ENCODE measurements around the gene ZNF384.
A peak's percentile ranks its signal among the peaks of the same experiment; 100 is the strongest.

Gene ZNF384

DNA sequence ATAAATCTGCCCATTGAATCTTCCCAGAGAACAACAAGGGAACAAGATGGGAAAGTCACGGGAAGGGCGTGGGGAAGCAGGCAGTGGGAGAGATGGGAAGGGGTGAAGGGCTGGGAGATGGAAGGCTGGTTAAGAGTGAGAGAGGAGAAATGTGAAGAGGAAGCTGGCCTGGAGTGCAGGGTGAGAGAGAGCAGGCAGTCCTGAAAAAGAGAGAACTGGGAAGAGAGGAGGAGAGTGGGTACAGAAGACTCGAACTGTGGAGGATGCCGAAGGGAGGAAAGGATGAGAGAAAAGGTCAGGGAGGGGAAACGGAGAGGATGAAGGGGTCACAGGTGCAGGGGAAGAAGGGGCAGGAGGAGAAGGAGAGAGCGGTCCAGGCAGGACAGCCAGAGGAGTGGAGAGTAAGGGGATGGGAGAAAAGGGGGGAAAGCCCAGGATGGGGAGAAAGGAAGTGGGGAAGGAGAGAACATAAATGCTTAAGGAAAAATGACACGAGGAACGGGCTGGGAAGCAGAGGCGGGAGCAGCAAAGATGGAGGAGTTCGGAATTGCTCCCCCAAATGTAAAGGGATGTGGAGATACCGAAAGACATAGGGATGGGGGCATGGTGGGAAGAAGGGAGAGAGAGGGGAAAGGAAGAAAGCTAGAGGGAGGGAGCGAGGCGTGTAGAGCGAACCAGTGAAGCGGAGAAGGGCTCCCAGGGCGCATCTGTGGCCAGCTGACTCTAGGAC, 10.2 kb upstream of the ZNF384 start:
- DNase-seq: no peak

DNA sequence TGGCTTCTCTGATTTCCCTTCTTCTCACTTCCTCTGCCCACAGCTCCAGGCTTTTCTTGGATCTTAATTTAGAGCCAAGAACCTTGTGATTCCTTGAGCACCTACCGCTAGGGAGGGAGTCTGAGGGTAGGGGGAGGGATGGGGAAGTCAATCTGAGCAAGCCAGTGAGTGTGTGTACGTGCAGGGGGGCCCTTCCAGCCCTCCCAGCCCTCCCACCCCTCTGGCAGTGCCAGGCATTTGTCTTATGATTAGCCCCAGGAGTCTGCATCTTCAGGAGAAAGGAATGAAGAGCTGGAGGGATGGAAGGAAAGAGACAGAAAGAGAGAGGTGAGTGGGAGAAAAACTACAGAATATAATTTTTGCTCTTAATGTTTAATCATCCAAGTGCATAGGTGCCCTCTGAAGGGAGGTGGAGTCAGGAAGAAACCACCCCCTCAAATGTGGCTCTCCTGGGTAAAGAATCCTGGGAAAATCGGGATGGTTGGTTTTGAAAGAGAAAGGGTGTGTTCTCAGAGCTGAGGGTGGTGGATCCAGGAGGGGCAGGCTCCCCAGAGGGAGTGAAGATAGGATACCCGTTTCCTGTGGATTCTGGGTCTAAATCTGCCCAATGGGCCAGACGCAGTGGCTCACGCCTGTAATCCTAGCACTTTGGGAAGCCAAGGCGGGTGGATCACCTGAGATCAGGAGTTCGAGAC, 9.3 kb upstream of the ZNF384 start:
- DNase-seq: no peak

DNA sequence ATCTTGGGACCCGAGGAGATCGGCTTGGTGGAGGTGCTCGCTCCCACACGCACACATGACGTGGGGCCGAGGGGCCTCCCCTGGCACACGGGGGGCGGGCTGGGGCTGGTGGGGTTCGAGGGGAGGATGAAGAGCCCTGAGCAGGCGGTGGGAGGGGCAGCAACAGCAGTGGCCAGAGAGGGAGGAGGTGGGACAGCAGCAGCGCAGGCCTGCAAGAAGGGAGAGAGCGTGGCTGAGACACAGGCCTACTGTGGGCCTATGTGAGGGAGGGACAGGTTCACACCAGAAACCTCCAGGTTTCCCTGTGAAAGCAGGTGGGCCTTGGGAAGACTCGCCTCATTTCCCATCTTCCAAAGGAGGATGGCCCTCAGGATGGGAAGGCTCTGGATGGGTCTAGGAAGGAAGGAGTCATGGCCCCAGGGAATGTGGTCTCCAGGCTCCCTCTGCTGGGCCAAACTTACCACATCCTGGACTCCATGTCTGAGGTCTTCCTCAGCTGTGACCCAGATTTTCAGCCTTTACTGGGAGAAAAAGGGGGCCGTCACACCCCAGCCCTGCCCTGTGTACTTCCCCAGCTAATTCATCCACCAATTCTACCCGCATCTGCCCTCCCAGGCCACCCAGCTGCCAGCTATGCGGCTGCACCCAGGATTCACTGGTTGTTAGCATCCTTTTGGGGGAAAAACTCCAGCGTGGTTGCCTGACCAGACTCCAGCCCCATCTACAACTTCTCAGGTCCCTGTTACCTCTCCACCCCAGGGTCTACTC, 8.6 kb upstream of the ZNF384 start:
- DNase-seq: no peak

DNA sequence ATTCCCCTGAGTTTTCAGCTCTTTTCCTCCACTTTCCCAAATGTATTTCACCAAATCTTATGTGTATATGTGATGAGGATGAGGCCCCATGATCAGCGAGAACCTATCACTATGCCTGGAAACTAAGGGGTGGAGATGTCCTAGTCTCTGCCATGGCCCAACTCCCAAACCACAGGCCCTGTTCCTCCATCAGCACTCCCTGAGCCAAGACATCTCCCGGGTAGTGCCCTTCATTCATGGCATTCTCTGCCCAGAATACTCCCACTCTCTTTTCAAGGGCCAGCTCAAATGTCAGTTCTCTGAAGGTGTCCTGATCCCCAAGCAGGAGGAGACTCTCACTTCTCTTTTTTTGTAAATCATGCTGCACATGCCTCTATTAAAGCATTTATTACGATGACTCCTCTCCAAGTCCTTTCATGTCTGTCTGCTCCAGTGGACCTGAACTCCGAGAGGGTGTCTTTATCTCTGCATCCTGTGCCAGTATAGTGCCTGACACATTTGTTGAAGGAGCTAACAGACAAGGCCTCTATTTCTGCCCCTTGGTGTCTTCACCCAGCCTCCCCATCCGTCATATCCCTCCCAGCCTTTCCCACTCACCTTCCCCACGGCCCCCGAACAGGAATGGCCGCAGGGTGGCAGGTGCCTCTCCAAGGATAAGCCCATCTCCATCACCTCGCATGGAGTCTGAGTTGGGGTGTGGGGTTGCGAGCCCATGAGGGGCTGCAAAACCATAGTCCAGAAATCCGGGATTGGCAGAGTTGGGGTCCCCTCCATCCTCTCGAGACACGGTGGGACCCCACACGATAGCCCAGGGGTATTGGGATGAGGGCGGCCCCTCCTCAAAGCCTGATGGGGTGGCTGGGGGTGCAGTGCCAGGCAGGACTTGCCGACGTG, 7.8 kb upstream of the ZNF384 start:
- DNase-seq: no peak

DNA sequence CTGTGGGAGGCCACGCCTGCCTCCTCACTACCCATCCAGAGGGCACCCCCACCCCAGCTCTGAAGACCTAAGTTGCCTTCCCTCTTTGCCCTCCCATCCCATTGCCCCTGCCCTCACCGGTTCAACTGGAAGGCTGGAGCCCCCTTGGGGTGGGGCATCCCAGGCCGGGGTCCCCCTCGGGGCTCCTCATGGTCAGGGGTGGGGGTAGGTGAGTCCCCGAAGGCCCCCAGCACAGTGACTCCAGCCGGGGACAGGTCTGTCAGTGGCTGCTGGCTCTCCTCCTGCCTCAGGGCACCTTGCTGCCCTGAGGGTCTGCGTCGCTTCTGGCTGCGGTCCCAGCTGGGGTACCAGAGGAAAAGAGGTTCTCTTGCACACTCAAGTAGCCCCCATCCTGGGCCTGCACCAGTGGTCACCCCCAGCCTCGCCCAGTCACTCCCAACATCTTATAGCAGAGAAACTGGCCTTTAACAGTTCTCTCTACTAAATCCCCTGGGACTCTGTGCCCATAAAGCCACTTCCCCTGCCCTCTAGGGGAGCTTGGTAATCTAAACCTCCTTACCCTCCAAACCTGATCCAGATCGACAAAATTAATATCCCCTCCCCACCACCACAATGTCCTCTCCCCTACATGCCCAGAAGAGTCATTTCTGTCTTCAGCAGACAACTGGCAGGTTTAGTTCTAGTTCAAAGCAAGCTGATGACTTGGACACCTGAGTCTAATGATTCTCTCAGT, 6.3 kb upstream of the ZNF384 start:
- no peak for DNase-seq

DNA sequence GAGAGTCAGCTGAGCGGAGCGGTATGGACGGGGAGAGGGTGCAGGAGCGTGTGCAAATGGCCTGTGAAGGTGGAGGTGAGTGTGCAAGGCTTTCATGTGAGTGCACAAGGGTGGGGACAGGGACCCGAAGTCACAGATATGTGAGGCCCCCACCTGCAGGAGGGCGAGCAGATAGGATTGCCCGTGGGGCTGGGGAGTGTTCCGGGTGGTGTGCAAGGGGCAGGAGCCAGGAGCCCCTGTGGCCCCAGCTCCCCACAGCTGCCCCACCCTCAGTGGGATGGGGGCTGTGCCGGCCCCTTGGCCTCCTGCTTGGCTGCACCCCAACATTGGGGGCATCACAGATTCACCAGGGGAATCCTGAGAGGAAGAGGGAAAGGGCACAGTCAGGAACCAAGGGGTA, 5.5 kb upstream of the ZNF384 start:
- no peak for DNase-seq

DNA sequence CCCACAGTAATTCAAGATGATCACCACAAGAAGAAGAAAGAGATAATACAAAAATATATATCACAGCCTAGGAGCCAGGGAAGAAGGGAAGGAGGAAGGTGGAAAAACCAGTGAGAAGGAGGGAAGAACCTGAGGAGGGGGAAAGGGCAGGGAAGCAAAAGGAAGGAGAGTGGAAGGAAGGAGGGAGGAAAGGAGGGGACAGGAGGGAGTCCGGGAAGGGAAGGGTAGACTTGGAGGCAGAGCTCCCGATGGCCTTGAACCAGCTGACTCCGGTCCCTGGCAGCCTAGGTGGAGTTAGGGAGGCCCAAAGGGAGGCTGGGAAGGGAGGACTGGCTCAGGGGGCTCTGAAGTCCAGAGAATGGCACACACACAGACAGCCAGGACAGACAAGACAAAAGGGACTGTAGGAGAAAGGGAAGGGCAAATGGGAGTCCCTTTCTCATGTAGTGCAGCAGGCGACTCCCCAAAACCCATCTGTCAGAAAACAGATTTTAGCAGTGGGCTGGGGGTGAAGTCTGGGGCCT, 4.7 kb upstream of the ZNF384 start:
- no peak for DNase-seq

DNA sequence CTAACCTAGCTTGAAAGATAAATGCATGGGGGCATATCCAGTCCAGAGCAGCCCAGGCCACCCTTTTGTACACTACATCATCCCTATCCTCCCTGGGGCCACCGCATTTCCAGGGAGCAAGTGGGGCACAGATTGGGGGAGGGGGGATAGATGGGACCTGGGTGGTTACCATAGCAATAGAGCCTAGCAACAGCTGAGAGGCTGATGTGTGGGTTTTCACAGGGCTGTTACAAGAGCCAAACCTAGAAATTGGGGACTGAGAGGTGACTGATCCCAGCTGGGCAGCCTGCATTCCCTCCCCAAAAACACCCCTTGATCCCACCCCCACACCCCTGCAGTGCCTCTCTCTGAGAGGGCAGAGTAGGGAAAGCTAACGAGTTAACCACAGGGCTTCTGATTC, 3.7 kb upstream of the ZNF384 start:
- no peak for DNase-seq

DNA sequence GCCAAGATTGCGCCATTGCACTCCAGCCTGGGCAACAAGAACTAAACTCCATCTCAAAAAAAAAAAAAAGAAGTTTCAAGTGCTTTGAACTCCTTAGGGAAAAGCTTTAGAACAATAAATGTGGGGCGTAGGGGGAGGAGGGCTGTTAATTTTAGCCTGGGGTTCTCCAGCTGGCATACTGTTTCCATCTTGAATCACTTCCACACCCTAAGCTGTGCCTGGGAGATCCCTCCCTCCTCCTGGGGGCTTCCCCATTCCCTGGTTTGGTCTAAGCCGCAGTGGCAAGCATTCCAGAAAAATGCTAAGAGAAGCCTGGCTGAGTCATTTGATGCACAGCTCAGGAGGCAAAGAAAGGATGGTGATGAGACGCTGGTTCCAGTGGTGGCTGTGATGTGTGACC, 2.3 kb upstream of the ZNF384 start:
- DNase-seq: peak; percentile 16

DNA sequence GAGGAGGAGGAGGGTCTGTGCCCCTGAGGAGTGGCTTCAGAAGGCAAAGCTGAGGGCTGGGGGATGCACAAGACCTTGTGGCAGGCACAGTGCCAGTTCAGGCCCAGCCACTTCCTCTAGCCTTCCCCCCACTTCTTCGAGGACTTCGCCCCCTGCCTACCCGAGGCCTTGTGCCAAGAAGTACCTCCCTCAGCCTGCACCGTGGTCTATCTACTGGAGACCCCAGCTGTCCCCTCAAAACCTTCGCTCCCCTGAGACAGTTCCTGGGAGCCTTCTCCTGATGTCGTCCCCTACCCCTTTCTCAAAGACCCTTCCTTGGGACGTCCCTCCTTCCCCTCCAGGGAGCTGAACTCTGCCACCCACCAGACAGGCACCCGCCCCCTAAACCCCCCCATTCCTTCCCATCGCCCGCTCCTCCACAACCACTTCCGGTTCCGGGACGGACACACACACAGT, 604 bp downstream of the ZNF384 start:
- no peak for DNase-seq

DNA sequence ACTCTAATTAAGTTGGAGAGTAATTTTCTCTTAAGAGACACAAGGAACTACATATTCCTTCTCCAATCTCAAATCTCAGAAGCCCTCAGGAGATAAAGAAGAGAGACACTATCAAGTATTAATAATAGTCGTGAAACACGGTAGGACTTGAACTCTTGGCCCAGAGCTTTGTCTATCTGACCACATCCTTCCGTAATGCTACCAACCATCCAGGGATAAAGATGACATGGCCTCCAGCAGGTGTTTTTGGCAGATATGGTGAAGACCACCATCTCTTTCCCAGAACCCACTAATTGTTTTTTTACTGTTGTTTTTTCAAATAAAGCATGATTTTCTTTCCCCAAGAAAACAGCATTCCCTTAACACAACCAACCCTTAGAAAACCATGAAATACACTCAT, 3.4 kb downstream of the ZNF384 start:
- no peak for DNase-seq

DNA sequence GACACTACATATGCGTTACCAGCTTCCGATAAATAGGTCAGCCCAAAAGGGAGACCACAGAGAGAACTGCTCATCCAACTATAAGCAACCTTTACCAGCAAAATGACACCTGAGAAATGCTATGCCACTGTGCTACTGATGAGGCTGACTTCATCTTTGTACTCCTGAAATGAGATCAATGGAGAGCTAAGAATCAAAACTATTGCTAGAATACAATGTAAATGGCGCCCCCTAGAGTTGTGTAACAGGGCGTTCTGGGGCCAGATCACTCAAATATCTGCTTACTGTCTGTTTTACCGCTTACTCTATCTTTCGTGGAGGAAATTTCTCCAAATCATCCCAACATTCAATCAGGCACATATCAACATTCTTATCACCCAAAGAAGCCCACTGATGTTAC, 4.6 kb downstream of the ZNF384 start:
- DNase-seq: no peak

DNA sequence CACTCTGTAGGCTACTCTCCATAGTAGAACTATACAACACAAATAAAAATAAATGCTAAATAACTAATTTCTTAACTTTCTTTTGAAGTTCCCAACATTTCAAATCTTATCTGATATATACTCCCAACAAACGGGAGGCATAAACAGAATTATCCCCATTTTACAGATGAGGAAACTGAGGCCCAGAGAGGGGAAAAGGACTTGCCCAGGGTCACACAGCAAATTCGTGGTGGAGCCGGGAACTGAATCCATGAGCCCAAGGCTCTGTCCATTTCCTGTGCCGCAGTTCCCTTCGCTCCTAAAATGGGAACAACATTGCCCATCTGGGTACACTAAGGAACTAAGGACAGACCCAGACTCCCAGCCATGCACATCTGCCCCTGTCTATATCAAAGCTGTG, 12.2 kb downstream of the ZNF384 start:
- DNase-seq: no peak

DNA sequence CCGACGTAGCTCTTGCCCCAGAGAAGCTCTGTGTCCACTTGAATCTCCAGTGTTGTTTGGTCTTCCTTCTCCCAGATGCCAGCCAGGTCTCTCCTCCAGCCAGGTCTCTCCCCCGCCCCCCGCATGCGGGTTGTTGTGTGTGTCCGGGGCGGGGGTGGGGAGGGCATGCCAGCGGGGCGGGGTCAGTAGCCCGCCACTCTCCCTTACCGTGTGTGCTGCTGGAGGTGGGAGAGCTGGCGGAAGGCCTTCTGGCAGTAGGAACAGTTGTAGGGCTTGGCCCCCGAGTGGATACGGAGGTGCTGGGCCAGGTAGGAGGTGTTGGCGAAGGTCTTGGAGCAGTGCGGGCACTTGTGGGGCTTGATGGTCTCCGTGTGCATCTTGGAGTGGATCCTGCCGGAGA, 17.0 kb downstream of the ZNF384 start:
- no peak for DNase-seq

DNA sequence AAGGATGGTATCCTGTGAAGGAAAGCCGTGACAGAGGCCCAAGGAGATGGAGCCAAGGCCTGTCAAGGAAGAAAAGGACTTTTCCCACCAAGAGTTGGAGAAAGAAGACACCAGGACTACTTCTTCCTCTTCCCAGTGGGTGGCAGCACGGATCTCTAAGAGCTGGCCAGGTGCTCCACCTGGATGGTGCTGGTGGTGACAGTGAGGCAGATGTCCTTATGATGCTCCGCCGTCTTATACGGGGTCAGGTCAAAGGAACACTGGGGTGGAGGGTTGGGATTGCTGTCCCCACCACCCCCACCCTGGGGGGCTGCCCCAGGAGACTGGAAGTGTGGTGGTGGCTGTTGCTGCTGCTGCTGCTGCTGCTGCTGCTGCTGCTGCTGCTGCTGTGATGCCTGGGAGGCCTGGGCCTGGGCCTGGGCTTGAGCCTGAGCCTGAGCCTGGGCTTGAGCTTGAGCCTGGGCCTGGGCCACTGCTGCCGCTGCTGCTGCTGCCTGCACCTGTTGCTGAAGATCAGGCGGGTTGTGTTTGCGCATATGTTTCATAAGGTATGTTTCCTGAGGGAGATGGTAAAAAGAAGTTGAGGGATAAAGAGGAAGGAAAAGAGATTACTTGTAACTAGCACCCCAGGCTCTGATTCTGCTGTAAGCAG, 21.5 kb downstream of the ZNF384 start:
- DNase-seq: no peak

DNA sequence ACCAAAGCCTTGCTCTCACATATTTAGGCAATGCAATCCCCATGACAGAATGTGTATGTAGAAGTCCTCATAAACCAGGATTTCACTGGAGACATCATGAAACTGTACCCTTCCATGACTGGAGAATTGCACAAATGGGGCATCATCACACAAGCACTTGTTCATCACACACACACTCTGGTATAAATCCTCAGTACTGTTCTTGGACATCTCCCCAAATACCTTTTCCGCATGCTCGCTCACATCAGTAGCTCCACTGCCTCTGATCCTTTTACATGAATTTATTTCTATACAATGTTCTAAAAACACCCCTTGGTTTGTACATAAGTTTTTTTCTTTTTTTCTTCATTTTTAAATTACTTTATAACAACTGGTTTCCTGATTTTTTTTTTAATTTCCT, 23.0 kb downstream of the ZNF384 start:
- no peak for DNase-seq

DNA sequence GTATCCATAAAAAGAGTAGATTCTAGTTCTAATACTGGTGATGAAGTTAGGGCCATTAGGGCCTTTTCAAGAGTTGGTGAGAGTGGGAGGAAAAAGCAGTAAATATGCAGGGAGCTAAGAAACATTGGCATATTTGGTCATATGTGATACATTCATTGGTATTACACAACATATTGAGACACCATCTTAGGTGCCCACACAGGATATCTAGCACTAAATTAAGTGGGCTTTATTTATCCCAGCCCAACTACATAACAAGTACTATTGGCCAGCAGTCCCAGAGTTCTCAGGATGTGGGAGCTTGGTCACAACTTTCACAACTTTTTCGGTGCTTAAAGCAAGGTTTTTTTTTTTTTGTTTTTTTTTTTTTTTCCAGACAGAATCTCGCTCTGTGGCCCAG, 24.3 kb downstream of the ZNF384 start:
- DNase-seq: no peak

DNA sequence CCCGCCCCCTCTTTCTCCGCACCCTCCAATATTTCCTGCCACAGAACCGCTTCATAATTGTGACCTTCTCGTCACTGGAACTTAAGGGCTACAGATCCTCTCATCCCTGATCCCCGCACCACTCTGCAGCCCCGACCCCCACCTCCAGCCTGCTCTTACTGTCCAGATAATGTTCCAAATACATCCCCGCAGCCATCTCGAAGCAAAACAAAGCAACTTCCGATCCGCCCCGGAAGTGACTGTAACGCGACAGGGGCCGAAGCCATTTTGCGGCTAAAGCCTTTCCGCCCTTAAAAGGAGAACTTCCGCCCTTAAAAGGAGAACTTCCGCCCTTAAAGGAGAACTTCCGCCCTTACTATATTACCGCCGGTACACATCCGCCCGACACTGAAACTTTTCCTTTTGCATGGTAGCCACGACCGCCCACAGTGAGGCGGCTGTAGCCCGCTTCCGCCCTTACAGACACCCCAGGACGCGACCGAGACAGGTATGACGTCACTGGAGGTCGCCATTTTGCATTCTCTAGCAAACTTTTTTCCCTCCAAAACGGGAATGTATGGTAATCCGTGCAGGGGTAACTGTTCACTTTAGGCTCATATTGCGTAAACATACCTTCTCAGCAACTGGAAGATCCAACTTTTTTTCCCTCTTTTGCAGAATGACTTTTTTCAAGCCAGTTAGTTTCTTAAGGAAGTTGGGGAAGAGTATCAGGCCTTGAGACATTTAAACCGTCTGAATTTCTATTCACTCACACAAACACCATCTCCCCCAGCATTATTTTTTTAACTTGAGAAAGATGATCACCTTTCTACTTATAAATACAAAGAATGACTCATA, 26.1 kb downstream of the ZNF384 start, which contains the start of gene ING4:
ING4 (minus strand) TSS at position 214 of the 837 bp plus-strand sequence; CDS start at position 196, 18 bp downstream.
- peak; percentile 90 for DNase-seq

DNA sequence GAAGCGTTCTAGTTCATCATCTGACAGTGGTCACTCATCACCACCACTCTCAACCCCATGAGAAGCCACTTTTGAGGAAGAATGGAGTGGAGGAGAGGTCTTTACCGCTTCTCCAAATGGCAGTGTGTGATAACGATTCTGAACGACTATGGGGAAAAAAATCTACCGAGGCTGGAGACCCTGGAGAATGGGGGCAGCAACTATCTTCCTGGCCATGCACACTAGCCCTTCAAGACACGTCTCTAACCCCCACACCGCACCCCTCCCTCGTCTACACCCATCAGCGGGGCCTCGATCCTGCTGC, 26.6 kb downstream of the ZNF384 start:
- DNase-seq: no peak

DNA sequence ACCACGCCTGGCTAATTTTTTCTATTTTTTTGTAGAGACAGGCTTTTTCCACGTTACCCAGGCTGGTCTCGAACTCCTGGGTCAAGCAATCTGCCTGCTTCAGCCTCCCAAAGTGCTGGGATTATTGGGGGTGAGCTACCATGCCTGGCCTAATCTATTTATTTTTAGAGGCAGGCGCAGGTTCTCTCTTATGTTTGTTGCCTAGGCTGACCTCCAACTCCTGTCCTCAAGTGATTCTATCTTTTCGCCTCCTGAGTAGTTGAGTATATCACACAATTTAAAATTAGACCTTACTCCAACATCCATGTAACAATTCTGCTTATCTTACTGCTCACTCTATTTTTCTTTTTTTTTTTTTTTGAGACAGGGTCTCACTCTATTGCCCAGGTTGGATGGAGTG, 35.2 kb downstream of the ZNF384 start:
- no peak for DNase-seq

Measured in GOT3 (cell line).